Measurements from ENCODE around the gene MDM4.
"Not testable (repeated sequence)": the region's sequence is repeated elsewhere in the genome, so short reads cannot be mapped to it uniquely, and the experiment has no call there.

- TF ChIP-seq BHLHE40 (IDR thresholded peaks at IDR 0.05; ENCODE audit: borderline replicate concordance); LEF1 (IDR thresholded peaks at IDR 0.05; ENCODE audit: borderline replicate concordance); CTBP1 (IDR thresholded peaks at IDR 0.05; ENCODE audit: borderline replicate concordance); ELF4 (IDR thresholded peaks at IDR 0.05); SUZ12 (IDR thresholded peaks at IDR 0.05); FOXM1 (IDR thresholded peaks at IDR 0.05; ENCODE audit: borderline replicate concordance); PKNOX1 (IDR thresholded peaks at IDR 0.05); NFRKB (IDR thresholded peaks at IDR 0.05); L3MBTL2 (conservative IDR thresholded peaks at IDR 0.05); SP1 (IDR thresholded peaks at IDR 0.05); FOXK2 (IDR thresholded peaks at IDR 0.05): not testable (repeated sequence)
Measured at GRCh38 chr1:204517382-204517781, 1.2 kb downstream of the MDM4 start.
